H1 (cell line): ENCODE results near the gene CGNL1. TPM values are rescaled to one million over a fixed set of nuclear protein-coding genes. Genes with fewer than 3 reads are reported as not detected.

Experiments used
- CHD7 ChIP-seq: fragments of 300-600 bp; sonication (generic); IDR thresholded peaks from 2 replicates; pipeline ENCODE4 v1.7.1; 2012; ENCODE audit warnings: low read length, moderate library complexity, mild to moderate bottlenecking, inconsistent platforms; ENCODE audit not compliant: insufficient replicate concordance
- SP1 ChIP-seq: IDR thresholded peaks from 2 replicates; pipeline ENCODE4 v1.6.1; 2011; ENCODE audit warnings: low read depth, low read length
- polyA plus RNA-seq, 7 experiments: library from polyadenylated mRNA; depleted of rRNA in 3 of 7; stranded (reverse) in 5 of 7; unstranded in 2 of 7; fragments of >200 nt in 5 of 7; fragments of 200-250 nt in 2 of 7; gene quantifications; 1 replicate in 5 of 7; 2 replicates in 1 of 7; 4 replicates in 1 of 7; pipeline versions ENCODE4 v1.2.1 to v1.2.3, GENCODE V29; 2011 to 2013; ENCODE audit warnings: missing spikeins in 2 of 7, mixed read lengths in 2 of 7
- total RNA-seq: library from RNA; stranded (reverse); fragmentation: NEBNext Ultra II Directional; extraction: Animal tissue kit (Norgen Biotek cat#: 25700); gene quantifications from 2 replicates; pipeline ENCODE4 v1.2.1, GENCODE V29; 2021

Gene CGNL1
- total and polyA plus RNA-seq, 2 of the 8 experiments (the other 6 are each of a cell fraction or from before 2014, with no cell fraction given) = 21.8 to 75.6 TPM

GRCh38 chr15:57592426-57592825 lies 216.1 kb downstream of the CGNL1 start (continued):
- TF ChIP-seq CHD7 = no peak
- TF ChIP-seq SP1 = no peak
